ENCODE data around the gene COL8A2.

The COL8A2 gene

GRCh38 chr1:36135796-36136195, 10.8 kb upstream of the COL8A2 start:
- DNase-seq (ENCODE audit: low spot score) = no peak

DNA sequence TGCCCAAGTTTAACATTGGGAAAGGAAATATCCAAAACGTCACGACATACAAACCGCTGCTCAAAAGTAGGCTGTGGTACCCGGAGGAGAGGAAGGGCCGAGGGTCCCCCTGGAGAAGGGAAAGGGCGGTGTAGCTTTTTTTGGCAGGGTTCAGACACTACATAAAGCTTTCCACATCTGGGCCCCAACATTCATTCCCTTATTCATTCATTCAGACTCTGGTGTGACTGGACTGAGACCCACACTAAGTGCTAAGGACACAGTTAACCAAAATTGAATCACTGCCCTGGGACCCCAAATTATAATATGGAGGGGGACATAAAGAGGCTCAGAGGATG, 10.3 kb upstream of the COL8A2 start:
- DNase-seq (ENCODE audit: low spot score) = no peak

DNA sequence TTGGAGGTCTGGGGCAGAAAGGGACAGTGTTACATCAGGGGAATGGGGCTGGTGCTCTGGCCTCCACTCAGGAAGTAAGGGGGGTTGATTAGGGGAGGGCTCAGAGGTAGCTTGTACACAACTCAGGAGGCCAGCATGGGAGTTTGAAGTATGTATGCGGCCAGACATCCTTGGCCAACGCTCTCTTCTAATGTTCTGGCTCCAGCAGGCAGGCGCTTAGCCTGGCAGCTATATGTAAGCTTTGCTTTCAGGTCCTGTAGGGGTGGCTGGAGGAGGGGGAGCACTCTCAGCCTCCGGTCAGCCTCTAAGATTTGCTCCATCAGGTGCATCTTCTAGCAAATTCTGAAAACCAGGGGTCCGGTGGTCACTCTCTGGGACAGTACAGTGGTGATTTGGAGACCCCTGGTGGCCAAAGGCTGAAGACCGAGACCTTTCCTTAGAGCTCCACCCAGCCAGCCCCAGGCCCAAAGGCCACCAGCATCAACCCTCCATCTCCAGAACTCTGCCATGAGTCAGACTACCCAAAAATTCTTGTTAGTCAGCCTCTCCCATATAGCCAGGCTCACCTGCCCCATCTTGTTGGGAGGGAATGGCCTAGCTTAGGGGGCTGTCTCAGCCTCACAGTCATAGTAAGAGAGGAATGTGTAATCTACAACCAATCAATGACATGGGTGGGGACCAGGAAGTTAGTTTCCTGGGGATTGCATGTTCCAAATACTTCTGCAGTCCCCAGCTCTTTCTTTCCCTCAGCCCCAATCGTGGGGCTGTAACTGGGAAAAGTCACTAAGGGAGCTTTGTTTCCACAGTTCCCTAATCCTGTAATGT, 9.7 kb upstream of the COL8A2 start:
- peak; percentile 23 for DNase-seq (ENCODE audit: low spot score)

DNA sequence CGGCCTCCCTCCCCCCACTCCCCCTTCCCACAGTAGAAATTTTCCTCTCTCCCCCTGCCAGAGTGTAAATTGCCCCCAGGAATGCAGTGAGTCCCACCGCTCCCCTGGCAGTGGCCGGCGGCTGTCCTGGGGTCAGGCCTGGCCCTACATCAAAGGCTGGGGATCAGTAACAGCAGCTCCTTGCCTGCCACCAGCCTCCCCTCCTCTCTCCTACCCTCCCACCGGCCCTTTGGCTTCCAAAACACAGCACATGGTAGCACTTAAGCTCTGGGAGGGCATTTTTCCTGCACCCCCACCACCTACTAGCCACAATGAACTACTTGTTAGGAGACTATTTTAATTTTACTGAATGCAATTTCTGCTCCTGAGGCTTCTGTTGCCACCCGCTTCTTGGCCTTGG, 9.0 kb upstream of the COL8A2 start:
- no peak for DNase-seq (ENCODE audit: low spot score)

DNA sequence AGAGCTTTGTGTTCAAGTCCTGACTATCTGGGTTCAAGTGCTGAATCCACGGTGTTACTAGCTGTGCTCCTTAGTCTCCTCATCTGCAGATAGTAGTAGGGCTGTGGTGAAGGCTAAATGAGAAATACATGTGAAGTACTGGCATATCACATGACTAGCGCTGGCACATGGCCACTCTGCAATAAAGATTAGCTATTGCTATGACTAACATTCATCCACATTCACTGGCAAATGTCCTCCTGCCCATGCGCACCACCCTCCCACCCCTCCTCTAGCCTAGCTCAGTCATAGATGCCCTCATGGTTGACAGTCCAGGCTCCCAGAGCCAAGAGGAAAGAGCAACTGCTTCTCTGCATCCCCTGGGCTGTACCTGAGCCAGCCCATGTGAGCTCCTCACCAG, 8.5 kb upstream of the COL8A2 start:
- peak; percentile 81 for DNase-seq (ENCODE audit: low spot score)

- no peak for DNase-seq (ENCODE audit: low spot score)
These were observed 7.0 kb upstream of the COL8A2 start for GRCh38 chr1:36132029-36132428.

DNA sequence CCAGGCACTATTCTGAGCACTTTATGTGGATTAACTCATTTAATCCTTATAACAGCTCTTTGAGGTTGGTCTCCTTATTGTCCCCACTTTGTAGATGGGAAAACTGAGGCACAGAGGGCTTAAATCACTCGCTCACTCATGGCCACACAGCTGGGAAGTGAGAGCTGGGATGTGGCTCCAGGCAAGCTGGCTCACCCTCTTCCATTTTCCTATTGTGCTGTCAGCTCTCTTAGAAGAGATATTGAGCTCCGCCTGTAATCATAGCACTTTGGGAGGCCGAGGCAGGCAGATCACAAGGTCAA, 3.8 kb upstream of the COL8A2 start:
- DNase-seq (ENCODE audit: low spot score) = no peak

DNA sequence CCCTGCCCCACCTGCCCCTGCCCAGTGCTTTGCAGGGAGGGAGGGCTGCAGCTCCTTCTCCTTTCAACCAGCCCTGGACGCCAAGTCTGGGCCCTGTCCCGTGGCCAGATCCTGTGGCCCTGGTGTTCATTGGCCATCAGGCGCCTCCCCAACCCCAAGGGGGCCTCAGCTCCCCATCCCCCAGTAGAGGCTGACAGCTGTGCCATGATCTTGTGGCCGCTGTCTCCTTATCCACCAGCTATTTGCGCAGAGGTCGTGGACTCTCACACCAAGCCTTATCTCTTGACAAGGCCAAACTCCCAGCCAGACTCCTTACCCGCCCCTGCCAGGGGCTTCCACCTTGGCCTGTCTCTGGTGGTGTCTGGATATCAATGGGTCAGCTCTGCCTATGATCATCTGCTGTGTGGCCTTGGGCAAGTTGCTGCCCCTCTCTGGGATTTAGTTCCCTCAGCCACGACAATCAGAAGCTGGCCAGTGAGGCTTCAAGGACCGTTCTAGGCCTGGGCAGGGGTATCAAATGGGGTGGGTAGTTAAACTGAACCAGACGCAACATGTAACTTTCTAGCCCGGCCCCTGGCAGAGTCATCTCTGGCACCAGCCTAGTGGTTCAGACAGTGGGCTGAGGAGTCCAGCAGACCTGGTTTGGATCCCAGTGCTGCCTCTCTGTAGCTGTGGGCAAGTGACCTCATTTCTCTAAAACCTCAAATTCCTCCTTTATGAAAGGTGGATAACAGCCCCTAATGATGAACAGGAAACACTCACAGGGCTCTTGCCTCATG, 3.3 kb upstream of the COL8A2 start:
- DNase-seq (ENCODE audit: low spot score) = no peak

GRCh38 chr1:36126797-36127500, 1.9 kb upstream of the COL8A2 start:
- no peak for DNase-seq (ENCODE audit: low spot score)

GRCh38 chr1:36126005-36126716, 1.1 kb upstream of the COL8A2 start:
- DNase-seq (ENCODE audit: low spot score) = no peak

- no peak for DNase-seq (ENCODE audit: low spot score)
These were observed 456 bp downstream of the COL8A2 start for GRCh38 chr1:36124404-36125128.

- no peak for DNase-seq (ENCODE audit: low spot score)
These were observed 1.7 kb downstream of the COL8A2 start for GRCh38 chr1:36123356-36123755.

- no peak for DNase-seq (ENCODE audit: low spot score)
These were observed 2.7 kb downstream of the COL8A2 start for GRCh38 chr1:36122062-36123030.

DNA sequence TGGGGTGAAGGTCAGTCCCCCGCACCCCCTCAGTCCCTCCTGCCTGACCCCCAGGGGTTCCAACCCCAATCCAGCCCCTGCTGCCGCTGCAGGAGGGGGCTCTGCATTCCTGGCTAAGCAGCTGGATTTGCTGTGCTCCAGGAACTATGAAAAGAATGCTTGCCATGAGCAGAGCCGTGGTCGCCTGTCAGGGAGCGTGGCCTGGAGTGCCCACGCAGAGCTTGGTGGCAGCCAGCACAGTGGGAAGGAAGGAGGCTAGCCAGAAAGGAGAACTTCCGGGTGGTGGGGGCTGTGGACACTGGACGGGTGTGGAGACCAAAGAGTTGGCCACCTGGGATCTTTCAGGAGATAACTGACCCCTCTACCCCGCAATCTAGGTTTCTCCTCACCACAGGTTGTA, 5.6 kb downstream of the COL8A2 start:
- no peak for DNase-seq (ENCODE audit: low spot score)

DNA sequence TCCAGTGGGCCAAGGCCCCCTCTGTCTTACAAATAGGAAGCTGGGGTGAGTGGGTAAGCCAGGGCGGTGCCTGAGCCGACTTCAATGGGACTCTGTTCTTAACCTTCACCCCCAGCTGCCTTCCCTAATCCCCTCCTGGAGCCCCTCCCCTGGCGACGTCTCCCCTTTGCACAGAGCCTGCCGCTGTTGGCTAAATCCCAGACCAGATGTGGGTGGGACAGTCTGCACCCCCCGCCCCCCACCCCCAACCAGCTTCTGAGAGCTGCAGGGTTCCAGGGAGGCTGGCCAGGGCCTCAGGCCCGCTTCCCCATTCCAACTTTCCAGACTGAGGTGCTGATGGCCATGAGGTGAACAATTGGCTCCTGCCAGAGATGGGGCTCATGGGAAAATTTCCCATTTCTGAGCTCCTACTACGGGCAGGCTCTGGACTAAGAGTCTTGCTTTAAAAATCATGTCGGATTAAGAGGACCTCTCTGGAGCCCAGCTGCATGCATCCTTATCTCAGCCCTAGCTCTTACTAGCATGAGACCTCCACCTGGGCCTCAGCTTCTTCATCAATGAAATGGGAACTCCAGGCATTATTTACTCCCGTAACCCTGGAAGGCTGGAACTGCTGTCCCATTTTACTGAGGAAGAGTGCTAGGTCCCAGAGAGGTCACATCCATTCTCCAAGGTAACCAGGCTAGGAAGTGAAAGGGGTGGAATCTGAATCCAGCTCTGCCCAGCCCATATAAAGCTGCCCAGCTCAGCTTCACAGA, 6.4 kb downstream of the COL8A2 start:
- DNase-seq (ENCODE audit: low spot score) = no peak

DNA sequence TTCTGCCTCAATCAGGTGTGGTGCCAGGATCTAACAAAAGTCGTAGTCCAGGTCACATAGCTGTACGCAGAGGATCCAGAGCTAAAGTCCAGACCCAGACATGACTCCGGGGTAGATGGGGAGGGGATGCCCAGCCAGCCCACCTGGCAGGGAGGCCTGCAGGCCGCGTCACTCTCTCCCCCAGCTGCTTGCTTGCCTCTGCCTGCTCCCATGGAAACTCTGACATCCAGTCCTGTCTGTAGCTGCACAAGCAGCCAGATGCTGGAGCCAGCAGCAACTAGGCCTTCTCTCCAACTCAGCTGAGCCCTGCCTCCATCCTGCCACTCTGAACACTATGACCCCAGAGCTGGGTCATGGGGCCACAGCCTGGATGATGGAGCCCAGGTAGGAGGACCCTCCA, 8.1 kb downstream of the COL8A2 start:
- DNase-seq (ENCODE audit: low spot score) = no peak

DNA sequence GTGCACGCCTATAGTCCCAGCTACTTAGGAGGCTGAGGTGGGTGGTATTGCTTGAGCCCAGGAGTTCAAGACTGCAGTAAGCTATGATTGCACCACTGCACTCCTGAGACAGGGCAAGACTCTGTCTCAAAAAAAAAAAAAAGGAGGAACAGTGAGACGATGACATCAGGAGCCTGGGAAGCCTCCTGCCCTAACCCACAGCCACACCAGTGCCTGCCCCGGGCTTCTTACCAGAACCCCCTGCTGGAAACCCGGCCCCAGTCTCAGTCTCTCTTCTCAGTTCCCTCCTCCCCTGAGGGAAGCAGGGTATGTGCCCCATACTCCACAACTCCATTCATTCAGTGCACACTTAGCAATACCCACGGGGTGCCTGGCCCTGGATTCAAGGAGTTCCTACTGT, 9.1 kb downstream of the COL8A2 start:
- DNase-seq (ENCODE audit: low spot score) = no peak

DNA sequence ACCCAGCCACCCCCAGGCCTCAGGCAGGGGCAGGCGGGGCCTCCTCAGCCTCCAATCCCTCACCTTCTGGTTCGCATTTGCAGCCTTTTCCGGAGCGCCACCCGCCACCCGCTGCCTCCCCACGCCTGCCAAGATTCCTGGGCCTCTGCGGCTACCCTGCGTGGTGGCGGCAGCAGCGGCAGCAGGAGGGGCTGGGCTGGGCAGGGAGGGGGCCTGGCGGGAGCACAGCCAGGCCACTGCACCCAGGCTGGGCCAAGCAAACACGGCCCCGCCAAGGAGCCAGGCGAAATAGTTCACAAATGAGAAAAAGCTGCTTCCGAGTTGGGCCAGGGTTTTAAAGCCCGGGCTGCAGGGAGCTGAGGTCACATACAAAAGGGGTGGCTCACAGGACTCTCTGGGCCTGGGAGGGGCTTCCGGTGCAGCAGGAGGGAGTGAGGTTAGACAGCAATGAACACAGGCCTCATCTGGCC, 9.8 kb downstream of the COL8A2 start:
- DNase-seq (ENCODE audit: low spot score) = no peak

- no peak for DNase-seq (ENCODE audit: low spot score)
These were observed 10.7 kb downstream of the COL8A2 start for GRCh38 chr1:36114371-36114770.

DNA sequence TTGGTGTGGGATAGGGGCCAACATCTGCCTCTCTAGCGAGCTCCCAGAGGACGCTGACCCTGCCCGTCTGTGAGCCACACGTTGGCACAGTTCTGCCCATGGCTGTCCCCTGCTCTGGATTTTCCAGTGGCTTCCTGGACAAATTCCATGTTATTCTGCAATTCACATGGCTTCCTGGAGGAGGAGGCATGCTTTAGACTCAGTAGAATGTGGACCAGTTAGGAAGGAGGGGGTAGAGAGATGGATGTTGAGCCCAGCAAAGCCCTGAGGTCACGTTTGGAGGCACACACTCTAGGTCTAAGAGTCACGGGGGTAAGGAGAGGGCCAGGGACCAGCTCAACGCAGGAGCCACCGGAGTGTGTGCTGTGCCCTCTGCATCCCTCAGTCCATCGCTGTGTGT, 12.2 kb downstream of the COL8A2 start:
- DNase-seq (ENCODE audit: low spot score) = no peak
